Iris pigment epithelial cell (primary cell): ENCODE results near the gene EPS8L1.
"Not testable (repeated sequence)": the region's sequence is repeated elsewhere in the genome, so short reads cannot be mapped to it uniquely, and the experiment has no call there.

Experiments
- DNase-seq: peaks from one replicate; pipeline ENCODE4 v3.0.0-alpha.2; 2011; ENCODE audit warnings: low read depth

EPS8L1 gene

DNA sequence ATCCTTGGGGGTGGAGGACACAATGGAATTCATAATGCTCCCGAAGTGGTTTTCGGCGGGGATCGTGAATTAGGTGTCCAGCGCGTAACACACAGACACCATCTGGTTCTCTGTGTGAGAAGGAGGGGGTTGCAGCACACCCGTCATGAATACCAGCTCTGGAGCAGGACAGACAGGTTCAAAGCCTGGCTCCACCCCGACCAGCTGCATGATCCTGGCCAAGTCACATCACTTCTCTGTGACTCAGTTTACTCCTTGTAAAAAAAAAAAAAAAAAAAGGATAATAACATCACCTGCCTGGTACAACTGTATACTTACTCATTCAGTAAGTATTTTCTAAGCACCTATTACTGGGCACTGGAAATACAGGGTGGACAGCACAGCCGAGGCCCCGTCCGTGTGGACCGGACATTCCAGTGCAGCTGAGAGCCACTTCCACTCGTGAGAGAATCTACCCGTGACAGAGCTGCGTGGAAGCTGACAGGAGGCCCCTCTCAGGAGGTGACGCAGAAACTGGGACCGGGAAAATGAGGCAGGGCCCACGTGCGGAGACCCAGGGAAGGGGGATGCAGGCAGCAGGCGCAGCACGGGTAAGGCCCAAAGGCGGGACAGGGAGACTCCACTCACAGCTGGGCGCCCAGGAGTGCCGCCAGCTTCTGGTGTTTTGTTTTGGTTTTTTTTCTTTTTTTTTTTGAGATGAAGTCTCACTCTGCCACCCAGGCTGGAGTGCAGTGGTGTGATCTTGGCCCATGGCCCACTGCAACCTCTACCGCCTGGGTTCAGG, 24.7 kb upstream of the EPS8L1 start:
- DNase-seq = no peak

DNA sequence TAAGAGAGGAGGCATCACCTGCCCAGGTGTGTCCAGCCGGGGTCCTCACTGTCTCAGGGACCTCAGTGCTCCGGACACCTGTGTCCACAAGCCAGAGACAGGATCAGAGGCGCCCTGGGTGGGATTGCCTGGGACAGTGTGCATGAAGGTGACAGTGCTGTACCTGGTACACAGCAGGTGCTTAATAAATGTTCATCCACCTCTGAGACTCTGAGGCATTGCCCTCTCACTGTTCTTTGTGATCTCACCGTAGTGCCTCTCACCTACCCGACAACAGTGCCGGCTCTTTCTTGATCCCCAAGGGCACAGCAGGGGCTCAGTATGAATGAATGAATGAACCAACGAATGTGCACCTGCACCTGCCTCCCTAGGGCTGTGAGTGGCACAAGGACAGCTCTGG, 21.9 kb upstream of the EPS8L1 start:
- no peak for DNase-seq

DNA sequence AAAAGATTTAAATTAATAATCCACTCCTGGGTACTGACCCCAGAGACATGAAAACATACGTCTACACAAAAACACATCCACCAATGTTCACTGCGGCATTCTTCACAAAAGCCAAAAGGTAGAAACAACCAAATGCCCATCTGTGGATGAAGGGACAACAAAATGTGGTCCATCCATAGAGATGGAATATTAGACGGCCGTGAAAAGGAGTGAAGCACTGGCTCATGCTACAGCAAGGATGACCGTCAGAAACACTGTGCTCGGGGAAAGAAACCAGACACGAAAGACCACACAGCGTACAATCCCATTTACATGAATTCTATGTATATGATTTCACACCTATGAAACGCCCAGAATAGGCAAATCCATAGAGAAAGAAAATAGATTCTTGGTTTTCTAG, 18.8 kb upstream of the EPS8L1 start:
- DNase-seq = no peak

DNA sequence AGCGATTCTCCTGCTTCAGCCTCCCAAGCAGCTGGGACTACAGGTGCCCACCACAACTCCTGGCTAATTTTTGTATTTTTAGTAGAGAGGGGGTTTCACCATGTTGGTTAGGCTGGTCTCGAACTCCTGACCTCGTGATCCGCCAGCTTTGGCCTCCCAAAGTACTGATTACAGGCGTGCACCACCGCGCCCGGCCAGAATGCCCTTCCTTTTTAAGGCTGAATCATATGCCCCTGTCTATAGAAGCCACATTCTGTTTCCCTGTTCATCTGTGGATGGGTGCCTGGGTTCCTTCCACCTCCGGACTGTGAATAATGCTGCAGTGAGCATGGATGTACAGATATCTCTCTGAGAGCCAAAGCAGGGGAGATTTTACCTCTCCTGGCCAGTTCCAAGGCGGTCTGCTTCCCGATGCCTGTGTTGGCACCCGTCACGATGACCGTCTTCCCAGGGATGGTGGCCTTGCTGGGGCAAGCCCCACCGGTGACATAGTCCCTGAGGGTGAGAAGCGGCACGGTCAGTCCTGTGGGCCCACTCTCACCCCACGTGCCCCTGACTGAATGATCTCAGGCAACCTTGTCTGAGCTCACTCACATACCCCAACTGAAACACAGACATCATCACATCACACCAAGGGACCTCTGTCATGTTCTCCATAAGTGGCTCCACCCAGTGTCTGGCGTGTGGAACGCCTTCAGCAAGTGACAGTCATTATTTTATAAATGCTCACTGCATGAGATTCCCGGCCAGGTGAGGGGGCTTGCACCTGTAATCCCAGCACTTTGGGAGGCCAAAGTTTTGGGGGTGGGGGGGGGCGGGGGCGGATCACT, 16.7 kb upstream of the EPS8L1 start:
- no peak for DNase-seq

DNA sequence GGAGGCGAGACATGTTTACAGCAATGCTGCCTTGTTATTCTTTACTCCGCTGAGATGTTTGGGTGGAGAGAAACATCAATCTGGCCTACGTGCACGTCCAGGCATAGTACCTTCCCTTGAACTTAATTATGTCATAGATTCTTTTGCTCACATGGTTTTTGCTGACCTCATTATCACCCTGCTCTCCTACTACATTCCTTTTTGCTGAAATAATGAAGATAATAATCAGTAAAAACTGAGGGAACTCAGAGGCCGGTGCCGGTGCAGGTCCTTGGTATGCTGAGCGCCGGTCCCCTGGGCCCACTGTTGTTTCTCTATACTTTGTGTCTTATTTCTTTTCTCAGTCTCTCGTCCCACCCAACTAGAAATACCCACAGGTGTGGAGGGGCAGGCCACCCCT, 15.4 kb upstream of the EPS8L1 start:
- peak; percentile 45 for DNase-seq

DNA sequence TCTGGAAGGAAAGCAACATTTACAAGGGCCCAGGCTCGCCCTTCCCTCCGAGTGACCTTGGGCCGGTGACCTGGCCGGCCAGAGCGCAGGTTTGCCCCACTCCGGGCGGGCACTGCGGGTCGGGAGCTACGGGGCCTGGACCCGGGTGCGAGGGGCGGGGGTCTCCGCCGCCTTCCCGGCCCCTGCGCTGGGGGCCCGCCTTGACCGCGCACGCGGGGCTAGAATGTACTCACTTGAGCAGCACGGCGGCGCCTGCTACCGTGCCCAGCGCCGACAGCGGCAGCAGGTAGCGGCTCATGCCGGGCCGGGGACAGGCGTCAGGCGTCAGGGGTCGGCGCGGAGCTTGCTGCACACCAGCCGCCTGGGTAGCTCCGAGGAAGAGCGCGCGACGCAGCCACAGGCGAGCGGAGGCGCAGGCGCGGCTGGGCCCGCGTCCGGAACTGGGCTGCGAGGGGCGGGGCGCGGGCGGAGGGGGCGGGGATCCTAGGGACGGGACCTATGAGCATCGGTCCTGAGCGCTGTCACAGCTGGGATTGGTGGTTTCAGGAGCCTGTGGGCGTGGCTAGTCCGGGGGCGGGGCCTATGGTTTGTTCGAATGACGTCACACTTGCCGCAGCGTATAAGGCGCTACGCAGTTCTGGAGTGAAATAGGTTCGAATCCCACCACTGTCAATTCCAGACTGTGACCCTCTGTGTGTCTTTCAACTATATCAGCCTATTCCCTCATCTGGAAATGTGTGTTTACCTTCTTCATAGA, 12.8 kb upstream of the EPS8L1 start, which contains the start of gene RDH13:
RDH13 (minus strand) TSS at position 414 of the 757 bp plus-strand sequence; CDS start at position 298, 116 bp downstream.
- peak; percentile 94 for DNase-seq

DNA sequence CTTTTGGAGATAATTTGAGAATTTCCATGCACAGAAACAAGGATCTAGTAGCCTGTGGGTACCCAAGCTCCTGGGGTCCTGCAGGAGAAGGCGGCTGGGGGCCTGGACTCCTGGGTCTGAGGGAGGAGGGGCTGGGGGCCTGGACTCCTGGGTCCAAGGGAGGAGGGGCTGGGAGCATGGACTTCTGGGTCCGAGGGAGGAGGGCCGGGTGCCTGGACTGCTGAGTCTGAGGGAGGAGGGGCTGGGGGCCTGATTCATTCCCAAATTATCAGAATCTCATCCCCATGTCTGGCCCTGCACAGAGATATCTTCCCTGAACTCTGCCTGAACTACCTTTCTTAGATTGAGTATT, 12.2 kb upstream of the EPS8L1 start:
- no peak for DNase-seq

DNA sequence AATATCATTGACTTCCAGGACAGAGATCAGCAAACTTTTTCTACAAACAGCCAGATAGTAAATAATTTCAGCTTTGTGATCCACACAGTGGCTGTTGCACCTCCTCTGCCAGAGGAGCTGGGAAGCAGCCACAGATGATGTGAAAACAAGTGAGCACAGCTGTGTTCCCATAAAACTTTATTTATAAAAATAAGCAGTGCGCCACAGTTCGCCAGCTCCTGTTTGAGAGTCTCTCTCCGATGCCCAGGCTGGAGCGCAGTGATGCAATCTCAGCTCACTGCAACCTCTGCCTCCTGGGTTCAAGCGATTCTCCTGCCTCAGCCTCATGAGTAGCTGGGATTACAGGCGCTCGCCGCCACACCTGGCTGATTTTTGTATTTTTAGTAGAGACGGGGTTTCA, 10.2 kb upstream of the EPS8L1 start:
- not testable (repeated sequence) for DNase-seq

DNA sequence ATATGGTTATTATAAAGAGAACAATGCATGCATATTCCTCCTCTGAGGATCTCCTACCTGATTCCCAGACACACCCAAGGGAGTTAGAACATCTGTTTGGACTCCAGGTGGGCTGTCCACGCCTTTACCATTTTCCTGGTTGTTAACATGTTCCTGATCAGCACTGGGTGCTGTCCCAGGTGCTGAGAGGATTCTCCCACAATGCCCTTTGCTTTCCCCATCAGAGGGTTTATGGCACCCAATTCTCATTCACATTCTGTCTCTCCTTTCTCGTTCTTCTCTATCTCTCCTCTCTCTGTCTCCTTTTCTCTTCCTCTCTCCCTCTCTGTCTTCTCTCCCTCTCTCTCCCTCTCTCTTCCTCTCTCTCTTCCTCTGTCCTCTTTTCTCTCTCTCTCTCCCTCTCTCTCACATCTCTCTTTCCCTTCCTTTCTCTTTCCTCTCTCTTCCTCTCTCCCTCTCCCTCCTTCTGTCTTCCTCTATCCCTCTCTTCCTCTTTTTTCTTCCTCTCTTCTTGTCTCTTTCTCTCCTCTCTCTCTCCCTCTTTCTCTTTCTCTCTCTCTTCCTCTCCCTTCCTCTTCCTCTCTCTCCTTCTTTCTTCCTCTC, 9.5 kb upstream of the EPS8L1 start:
- no peak for DNase-seq

DNA sequence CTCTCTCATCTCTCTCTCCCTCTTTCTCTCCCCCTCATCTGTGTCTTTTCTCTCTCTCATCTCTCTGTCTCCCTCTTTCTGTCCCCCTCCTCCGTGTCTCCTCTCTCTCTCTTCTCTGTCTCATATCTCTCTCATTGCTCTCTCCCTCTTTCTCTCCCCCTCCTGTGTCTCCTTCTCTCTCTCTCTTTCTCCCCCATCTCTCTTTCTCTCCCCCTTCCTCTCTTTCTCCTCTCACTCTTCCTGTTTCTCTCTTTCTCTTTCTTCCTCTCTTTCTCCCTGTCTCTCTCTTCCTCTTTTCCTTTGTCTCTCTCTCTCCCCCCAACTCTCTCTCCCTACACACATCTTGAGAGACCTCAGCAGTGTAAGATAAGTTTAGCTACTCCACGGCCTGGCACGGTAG, 7.8 kb upstream of the EPS8L1 start:
- no peak for DNase-seq

DNA sequence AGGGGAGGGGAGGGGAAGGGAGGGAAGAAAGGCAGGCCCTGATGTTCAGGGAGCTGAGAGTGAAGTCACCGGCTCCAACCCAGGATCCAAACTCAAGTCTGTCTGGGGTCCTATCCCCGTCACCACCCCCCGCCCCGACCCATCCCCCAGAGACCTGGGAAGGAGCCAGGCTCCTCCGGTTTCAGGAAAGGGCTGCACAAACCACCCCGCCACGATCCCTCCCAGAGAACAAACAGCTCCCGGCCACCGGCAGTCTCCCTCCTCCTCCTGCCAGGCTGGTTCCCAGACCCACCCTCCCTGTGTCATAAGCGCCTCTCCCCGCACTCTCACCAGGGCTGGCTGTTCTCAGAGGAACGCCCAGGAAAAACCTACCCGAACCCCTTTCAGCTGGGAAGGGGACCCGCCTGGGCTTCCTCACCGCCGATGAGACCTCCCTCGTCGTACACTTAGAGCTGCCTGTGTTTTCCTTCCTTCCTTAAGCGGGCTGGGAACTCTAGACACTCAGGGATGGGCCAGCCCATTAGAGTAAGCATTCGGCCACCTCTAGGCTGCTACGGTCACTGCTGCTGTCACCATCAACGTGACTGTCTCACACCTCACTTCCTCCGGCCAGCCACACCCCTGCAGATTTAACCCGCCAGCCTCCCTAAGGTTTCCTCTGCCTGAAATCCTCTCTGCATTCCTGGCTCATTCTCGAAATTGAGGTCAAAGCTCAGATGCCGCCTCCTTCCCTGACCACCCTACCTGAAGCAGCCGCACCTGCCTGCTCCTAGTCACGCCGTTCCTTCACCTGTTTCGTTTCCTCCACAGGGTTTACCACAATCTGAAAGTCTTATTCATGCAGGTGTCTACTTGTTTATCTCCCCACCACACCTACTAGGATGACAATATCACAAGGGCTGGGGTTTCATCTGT, 6.5 kb upstream of the EPS8L1 start:
- peak; percentile 28 for DNase-seq

DNA sequence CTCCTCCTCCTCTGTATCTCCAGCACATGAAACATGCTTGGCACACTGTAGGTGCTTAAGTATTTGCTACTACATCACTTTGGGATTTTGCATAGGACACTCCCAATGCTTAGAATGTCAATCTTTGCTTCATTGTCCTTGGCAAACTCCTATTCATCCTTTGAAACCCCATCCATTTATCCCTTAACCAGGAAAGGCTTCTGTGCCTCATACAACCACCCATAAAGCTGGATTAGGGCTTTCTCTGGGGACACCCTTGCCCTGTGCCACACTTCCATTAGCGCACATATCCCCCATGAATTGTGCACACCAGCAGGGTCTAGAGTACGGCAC, 5.8 kb upstream of the EPS8L1 start:
- no peak for DNase-seq

DNA sequence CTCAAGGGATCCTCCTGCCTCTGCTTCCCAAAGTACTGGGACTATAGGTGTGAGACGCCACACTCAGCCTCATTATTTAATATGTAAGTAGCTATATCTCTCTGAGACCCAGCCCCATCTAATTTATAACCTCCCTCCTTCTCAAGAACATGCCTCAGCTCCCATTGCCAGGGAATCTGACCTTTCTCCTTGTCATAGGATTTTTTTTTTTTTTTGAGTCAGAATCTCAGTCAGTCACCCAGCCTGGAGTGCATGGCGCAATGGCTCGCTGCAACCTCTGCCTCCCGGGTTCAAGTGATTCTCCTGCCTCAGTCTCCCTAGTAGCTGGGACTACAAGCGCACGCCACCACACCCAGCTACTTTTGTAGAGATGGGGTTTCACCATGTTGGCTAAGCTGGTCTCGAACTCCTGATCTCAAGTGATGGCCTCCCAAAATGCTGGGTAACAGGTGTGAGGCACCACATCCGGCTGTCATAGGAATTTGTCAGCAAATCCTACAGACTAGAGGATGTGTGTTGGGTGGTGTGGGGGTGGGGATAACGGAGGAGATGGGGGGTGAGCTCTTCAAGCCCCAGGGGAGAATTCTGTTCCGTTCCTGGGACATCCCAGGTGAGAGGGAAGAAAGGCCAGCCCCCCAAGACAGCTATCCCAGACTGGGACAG, 5.1 kb upstream of the EPS8L1 start:
- DNase-seq = no peak

DNA sequence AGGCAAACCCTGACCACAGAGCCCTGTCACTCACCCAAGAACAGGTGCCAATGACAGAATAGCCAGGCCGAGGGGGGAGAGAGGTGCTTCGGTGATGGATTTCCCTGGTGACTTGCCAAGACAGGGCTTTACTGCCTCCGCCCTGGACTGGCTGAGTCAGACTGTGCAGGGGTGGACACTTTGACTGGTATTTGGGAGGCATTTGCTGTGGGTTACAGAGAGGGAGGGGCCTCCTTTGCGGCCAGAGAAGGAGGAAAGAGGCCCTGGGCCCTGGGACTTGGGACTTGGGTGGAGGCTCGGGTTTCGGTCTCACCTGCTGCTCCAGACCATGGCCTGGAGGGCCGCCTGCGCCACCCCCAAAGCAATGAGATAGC, 4.6 kb upstream of the EPS8L1 start:
- DNase-seq = peak; percentile 81

DNA sequence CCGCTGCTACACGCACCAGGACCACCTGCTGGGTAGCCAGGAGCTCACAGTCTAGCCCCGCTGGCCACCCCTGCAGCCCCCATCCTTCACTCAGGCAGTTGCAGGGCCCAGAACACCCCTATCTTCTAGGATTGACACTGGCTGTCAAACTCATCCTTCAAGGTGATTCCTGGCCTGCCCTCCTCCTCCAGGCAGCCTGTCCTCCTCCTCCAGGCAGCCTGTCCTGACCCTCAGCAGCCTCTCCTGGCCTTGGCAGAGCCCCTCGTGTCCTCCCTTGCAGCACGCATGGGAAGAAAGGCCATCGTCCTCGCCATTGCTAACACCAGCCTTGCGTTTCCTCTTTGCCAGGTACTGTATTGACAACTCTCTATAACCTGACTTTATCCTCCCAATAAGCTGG, 3.8 kb upstream of the EPS8L1 start:
- DNase-seq = no peak

DNA sequence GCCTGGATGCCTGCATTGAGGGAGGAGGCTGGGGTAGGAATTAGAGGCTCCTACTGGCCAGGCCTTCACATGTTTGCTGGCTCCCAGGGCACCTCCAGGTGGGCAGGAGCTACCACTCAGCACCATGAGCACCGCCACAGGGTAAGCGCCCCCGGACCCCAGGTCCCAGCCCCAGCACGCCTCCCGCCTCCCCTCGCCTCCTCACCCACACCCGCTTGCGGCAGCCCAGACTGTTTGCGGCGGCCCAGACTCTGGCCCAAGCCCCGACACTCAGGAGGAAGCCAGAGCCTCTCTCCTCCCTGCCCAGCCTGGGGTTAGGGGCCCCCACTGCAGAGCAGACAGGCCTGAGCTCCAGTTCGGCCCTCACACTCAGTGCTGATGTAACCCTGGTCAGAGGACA, 652 bp downstream of the EPS8L1 start:
- no peak for DNase-seq

DNA sequence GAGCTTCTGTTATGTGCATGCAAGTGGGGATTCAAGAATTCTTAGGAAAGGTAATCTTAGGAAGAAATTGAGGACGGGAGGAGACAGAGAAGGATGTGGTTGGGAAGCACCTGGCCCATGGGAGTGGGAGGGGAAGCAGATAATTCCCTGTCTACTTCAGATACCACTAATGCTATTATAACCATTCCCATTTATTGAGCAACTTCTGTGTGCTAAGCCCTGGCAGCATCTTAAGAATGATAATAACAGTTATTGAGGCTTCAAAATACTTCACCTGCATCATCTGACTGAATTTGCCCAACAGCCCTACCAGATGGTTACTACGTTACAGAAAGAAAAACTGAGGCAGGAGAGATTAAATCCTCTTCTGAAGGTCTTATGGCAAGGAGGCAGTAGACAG, 1.4 kb downstream of the EPS8L1 start:
- no peak for DNase-seq

DNA sequence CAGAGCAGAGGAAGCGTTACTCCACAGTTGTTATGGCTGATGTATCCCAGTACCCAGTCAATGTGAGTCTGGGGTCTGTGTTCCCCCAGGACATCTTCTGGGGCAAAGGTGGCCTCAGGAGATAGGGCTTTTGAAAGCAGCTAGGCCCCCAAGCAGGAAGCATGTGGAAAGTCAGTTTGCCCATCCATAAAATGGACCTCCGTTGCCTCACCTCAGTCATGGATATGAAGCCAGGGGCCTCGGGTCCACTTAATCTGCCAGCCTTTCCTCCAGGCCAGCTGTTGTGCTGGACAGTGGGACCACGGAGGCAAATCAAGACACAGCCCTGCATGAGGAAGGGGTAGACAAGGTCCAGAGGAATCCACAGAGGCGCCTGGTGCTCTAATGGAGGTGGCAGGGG, 3.3 kb downstream of the EPS8L1 start:
- no peak for DNase-seq

DNA sequence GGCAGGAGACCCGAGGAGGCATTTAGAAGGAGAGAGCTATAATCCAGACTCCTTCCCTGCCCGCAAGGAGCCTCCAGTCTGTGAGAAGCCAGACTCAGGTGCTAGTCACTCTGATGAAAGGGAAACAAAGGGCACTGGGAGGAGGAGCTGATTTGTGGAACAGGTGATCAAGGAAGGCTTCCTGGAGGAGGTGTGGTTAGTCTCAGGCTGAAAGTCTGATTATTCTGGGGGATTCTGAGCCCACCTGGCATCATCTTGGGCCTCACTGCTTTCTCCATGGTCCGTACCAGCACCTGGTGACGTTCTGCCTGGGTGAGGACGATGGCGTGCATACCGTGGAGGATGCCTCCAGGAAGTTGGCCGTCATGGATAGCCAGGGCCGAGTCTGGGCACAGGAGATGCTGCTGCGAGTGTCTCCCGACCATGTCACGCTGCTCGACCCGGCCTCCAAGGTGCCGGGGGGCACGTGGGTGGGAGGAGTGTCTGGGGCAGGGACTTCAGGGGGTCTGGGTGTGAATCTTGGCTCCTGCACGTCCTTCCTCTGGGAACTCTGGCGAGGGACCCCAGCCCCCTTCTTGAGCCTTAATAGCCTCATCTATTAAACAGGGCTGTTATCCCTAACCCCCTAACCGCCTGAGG, 3.9 kb downstream of the EPS8L1 start:
- no peak for DNase-seq
